ENCODE measurements around the gene C9orf43.

- TF ChIP-seq, protein P1, sequence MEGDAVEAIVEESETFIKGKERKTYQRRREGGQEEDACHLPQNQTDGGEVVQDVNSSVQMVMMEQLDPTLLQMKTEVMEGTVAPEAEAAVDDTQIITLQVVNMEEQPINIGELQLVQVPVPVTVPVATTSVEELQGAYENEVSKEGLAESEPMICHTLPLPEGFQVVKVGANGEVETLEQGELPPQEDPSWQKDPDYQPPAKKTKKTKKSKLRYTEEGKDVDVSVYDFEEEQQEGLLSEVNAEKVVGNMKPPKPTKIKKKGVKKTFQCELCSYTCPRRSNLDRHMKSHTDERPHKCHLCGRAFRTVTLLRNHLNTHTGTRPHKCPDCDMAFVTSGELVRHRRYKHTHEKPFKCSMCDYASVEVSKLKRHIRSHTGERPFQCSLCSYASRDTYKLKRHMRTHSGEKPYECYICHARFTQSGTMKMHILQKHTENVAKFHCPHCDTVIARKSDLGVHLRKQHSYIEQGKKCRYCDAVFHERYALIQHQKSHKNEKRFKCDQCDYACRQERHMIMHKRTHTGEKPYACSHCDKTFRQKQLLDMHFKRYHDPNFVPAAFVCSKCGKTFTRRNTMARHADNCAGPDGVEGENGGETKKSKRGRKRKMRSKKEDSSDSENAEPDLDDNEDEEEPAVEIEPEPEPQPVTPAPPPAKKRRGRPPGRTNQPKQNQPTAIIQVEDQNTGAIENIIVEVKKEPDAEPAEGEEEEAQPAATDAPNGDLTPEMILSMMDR (IDR thresholded peaks at IDR 0.05), result no peak
- TF ChIP-seq POLR2A (IDR thresholded peaks at IDR 0.05), result no peak
Observed at GRCh38 chr9:113471143-113471542, 60.6 kb downstream of the C9orf43 start.
